ENCODE measurements around the gene TNFAIP8L1. TPM values are rescaled to one million over a fixed set of nuclear protein-coding genes. Genes with fewer than 3 reads are reported as not detected.

TNFAIP8L1 gene
- total and polyA plus RNA-seq, 2 of the 8 experiments (the other 6 are each of a cell fraction or from before 2014, with no cell fraction given), result 3.2 to 6.1 TPM

- FAIRE-seq, result no peak
- TF ChIP-seq ZNF274 (IDR thresholded peaks at IDR 0.05; ENCODE audit: borderline replicate concordance, extremely low read depth, low read length) (no peak), CTBP2 (IDR thresholded peaks at IDR 0.05; ENCODE audit: borderline replicate concordance, insufficient read depth, insufficient read length, low read length) (no peak), FOSL1 (IDR thresholded peaks at IDR 0.05; ENCODE audit: insufficient read depth, low read depth, low read length) (no peak), CTCF (IDR thresholded peaks at IDR 0.05; ENCODE audit: control extremely low read depth in 1 of 3, insufficient read depth in 1 of 3, low read depth in 1 of 3, low read length in 3 of 3) (no peak), RNF2 (IDR thresholded peaks at IDR 0.05; ENCODE audit: borderline replicate concordance, low read depth, low read length, missing control alignments, poor library complexity, severe bottlenecking) (no peak), POLR2AphosphoS5 (IDR thresholded peaks at IDR 0.05; ENCODE audit: low read depth, low read length) (peak; percentile 83), CEBPB (IDR thresholded peaks at IDR 0.05; ENCODE audit: low read depth, low read length) (no peak), CBX8 (IDR thresholded peaks at IDR 0.05; ENCODE audit: borderline replicate concordance, low read depth, low read length) (no peak)
Observed at GRCh38 chr19:4669723-4670480, 30.6 kb downstream of the TNFAIP8L1 start, which contains the start of gene MYDGF. Gene MYDGF (minus strand): TSS chr19:4670342. CDS start chr19:4670334, 8 bp downstream.

More at GRCh38 chr19:4669723-4670480, 30.6 kb downstream of the TNFAIP8L1 start, which contains the start of gene MYDGF:
- peak within 1 kb of the TSS; percentile 71 to 96 (median 78) for H3K4me3 ChIP-seq (ENCODE audit: extremely low read depth in 1 of 4, insufficient read depth in 2 of 4, low read depth in 3 of 4, low read length in 4 of 4)
- peak within 1 kb of the TSS; percentile 83 for H3K18ac ChIP-seq (ENCODE audit: extremely low read depth, low read length)
- H3K4me1 ChIP-seq (replicated peaks in 1 of 4; ENCODE audit: control insufficient read depth in 3 of 4, insufficient read depth in 4 of 4, low read length in 3 of 4), result peaks cover 0 to 2% (median 0%) of the 10 kb centered on the region in 4 experiments; a peak in 2 of 7 replicates
- 2% methylated on average over 48 of the region's 75 CpGs; no CpG with 5 or more reads in 1 of the 2 experiments for WGBS, 2 experiments (ENCODE audit: extremely low coverage in 1 of 2, insufficient coverage in 1 of 2, insufficient read length in 1 of 2, insufficient replicate concordance in 2 of 2, low coverage in 1 of 2, low lambda C conversion rate in 2 of 2, missing lambda C conversion rate in 1 of 2)
- no peaks in the 10 kb centered on the region for H3K9me3 ChIP-seq (ENCODE audit: insufficient read depth in 2 of 2, low read depth in 1 of 2, low read length in 1 of 2)
- ChIA-PET POLR2A (ENCODE audit: partially characterized antibody) (interaction anchor here (1.2 to 1.8 kb wide), 2 partner anchors 10 to 18 kb away, joined by 3 to 5 read pairs; no protein-coding TSS in a partner anchor), CTCF (ENCODE audit: partially characterized antibody) (interaction anchor here (1.2 kb wide), 1 partner anchor 10 kb away, joined by 3 read pairs; no protein-coding TSS in a partner anchor)
- peak within 1 kb of the TSS; percentile 49 to 91 (median 73); a peak in 6 of 7 replicates for H3K9ac ChIP-seq (replicated peaks in 1 of 4; ENCODE audit: extremely low read depth in 1 of 4, low read depth in 3 of 4, low read length in 3 of 4)
- H2AK5ac ChIP-seq (ENCODE audit: low read depth, low read length), result no peak within 1 kb of the TSS
- H2BK120ac ChIP-seq (replicated peaks; ENCODE audit: low read depth, low read length), result no peak within 1 kb of the TSS
- H3K36me3 ChIP-seq (ENCODE audit: control insufficient read depth in 2 of 4, insufficient read depth in 4 of 4, low read length in 3 of 4), result peaks cover 0 to 9% (median 3%) of the 10 kb centered on the region in 4 experiments; a peak in 4 of 8 replicates
- no peak within 1 kb of the TSS for H4K91ac ChIP-seq (replicated peaks; ENCODE audit: insufficient read length, low read length)
- H3K79me2 ChIP-seq (ENCODE audit: control insufficient read depth in 1 of 2, insufficient read depth in 2 of 2, low read length in 2 of 2), result no peaks in the 10 kb centered on the region; a peak in 1 of 4 replicates
- no peak within 1 kb of the TSS for H2BK20ac ChIP-seq (ENCODE audit: low read length)
- H2BK12ac ChIP-seq (ENCODE audit: low read depth, low read length), result no peak within 1 kb of the TSS
- peak within 1 kb of the TSS; percentile 100 for H2AFZ ChIP-seq (ENCODE audit: low read length)
- no peak within 1 kb of the TSS for H3K4ac ChIP-seq (replicated peaks; ENCODE audit: insufficient read length, low read depth, low read length)
- peak within 1 kb of the TSS; percentile 91 for H4K8ac ChIP-seq (ENCODE audit: extremely low read depth, insufficient read depth, low read length)
- H4K20me1 ChIP-seq (replicated peaks in 1 of 2; ENCODE audit: control insufficient read depth in 1 of 2, insufficient read depth in 2 of 2, low read length in 2 of 2), result peaks cover 0 to 1% of the 10 kb centered on the region in 2 experiments
- peak within 1 kb of the TSS; percentile 71 for H2BK5ac ChIP-seq (ENCODE audit: low read depth, low read length)
- no peaks in the 10 kb centered on the region for H3K79me1 ChIP-seq (ENCODE audit: low read depth, low read length)
- H2BK15ac ChIP-seq (ENCODE audit: low read length), result no peak within 1 kb of the TSS
- H3K14ac ChIP-seq (ENCODE audit: insufficient read length), result no peak within 1 kb of the TSS
- peak; percentile 78 to 93 for DNase-seq (ENCODE audit: low read depth in 1 of 2, low spot score in 2 of 2)
- H3K27ac ChIP-seq (ENCODE audit: low read depth, low read length), result no peak within 1 kb of the TSS; the same call in 1 of the 2 replicates
- no peak within 1 kb of the TSS for H3K56ac ChIP-seq (replicated peaks; ENCODE audit: insufficient read length, low read depth, low read length)
- H3K27me3 ChIP-seq (replicated peaks in 1 of 4; ENCODE audit: control insufficient read depth in 3 of 4, extremely low read depth in 1 of 4, insufficient read depth in 3 of 4, low read length in 3 of 4), result no peaks in the 10 kb centered on the region; a peak in 1 of 7 replicates
- no peak within 1 kb of the TSS for H3K23ac ChIP-seq (ENCODE audit: insufficient read length)
- peak within 1 kb of the TSS; percentile 68 to 86 for H3K4me2 ChIP-seq (ENCODE audit: insufficient read depth in 1 of 2, low read depth in 2 of 2, low read length in 2 of 2)
- peak within 1 kb of the TSS; percentile 86 for H4K5ac ChIP-seq (ENCODE audit: insufficient read length, low read depth, low read length)
- H3K23me2 ChIP-seq (ENCODE audit: low read depth, low read length), result 0 out of 2 replicates have a peak, but pooled peaks cover 2% of the 10 kb centered on the region
